Effector CD4-positive, alpha-beta T cell (primary cell): ENCODE results near the gene TEAD1.

Experiments used
- DNase-seq: peaks from one replicate; pipeline ENCODE4 v3.0.0-alpha.2; 2020

Gene TEAD1

GRCh38 chr11:12768726-12769673 lies 94.8 kb downstream of the TEAD1 start:
- DNase-seq: no peak

- no peak for DNase-seq
Measured at GRCh38 chr11:12769834-12770345, 95.7 kb downstream of the TEAD1 start.

GRCh38 chr11:12770435-12770834 lies 96.2 kb downstream of the TEAD1 start:
- no peak for DNase-seq

- DNase-seq: no peak
Measured at GRCh38 chr11:12770966-12771597, 96.9 kb downstream of the TEAD1 start.

GRCh38 chr11:12771875-12772274 lies 97.7 kb downstream of the TEAD1 start:
- no peak for DNase-seq

GRCh38 chr11:12772324-12772723 lies 98.1 kb downstream of the TEAD1 start:
- no peak for DNase-seq

GRCh38 chr11:12773591-12773990 lies 99.4 kb downstream of the TEAD1 start:
- DNase-seq: no peak

- DNase-seq: no peak
Measured at GRCh38 chr11:12775955-12776354, 101.7 kb downstream of the TEAD1 start.

GRCh38 chr11:12777208-12777874 lies 103.1 kb downstream of the TEAD1 start:
- no peak for DNase-seq

- no peak for DNase-seq
Measured at GRCh38 chr11:12778240-12778905, 104.2 kb downstream of the TEAD1 start.

- no peak for DNase-seq
Measured at GRCh38 chr11:12783765-12784164, 109.5 kb downstream of the TEAD1 start.

GRCh38 chr11:12784445-12784844 lies 110.2 kb downstream of the TEAD1 start:
- no peak for DNase-seq

- no peak for DNase-seq
Measured at GRCh38 chr11:12784987-12785386, 110.8 kb downstream of the TEAD1 start.

- no peak for DNase-seq
Measured at GRCh38 chr11:12785901-12786300, 111.7 kb downstream of the TEAD1 start.

GRCh38 chr11:12786450-12786849 lies 112.2 kb downstream of the TEAD1 start:
- DNase-seq: no peak

- DNase-seq: no peak
Measured at GRCh38 chr11:12786891-12787290, 112.7 kb downstream of the TEAD1 start.

- DNase-seq: no peak
Measured at GRCh38 chr11:12787847-12788246, 113.6 kb downstream of the TEAD1 start.

GRCh38 chr11:12789054-12789453 lies 114.8 kb downstream of the TEAD1 start:
- DNase-seq: no peak

GRCh38 chr11:12789596-12790215 lies 115.5 kb downstream of the TEAD1 start:
- DNase-seq: no peak

GRCh38 chr11:12790861-12791616 lies 116.8 kb downstream of the TEAD1 start:
- DNase-seq: no peak

GRCh38 chr11:12792018-12792417 lies 117.8 kb downstream of the TEAD1 start:
- DNase-seq: no peak

GRCh38 chr11:12792590-12792989 lies 118.4 kb downstream of the TEAD1 start:
- no peak for DNase-seq
